ENCODE measurements around the gene MPHOSPH10. TPM values are rescaled to one million over a fixed set of nuclear protein-coding genes. Genes with fewer than 3 reads are reported as not detected.

Gene MPHOSPH10
- total RNA-seq, 1 donor from 2014 or later = 41.1 TPM

DNA sequence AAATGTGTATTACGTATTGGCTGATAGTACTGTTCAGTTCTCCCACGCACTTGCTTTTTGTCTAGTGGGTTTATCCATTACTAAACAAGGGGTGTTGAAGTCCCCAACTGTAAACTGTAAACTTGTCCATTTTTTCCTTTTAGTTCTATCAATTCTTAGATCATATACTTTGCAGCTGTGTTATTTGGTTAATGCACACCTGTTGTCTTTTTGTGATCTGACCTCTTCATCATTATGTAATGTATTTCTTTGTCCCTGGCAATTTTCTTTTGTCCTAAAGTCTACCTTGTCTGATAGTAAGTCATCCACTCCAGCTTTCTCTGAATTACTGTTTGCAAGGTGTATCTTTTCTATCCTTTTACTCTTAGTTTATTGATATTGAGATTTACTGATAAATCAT is 22.3 kb upstream of the MPHOSPH10 start:
- H3K9ac ChIP-seq (ENCODE audit: low read length) = no peak overlapping the region
- Mint-ChIP-seq H3K27me3 (ENCODE audit: low read depth, unreplicated experiment) (no peaks in the 10 kb centered on the region), H3K9me3 (ENCODE audit: unreplicated experiment) (peaks cover 24% of the 10 kb centered on the region), H3K4me3 (ENCODE audit: unreplicated experiment) (no peak overlapping the region), H3K4me1 (ENCODE audit: low read depth, unreplicated experiment) (peaks cover 2% of the 10 kb centered on the region), H3K27ac (ENCODE audit: unreplicated experiment) (no peak overlapping the region), H3K36me3 (ENCODE audit: low read depth, unreplicated experiment) (peaks cover 27% of the 10 kb centered on the region)
- H3K36me3 ChIP-seq (ENCODE audit: insufficient read depth, low read length) = peaks cover 8% of the 10 kb centered on the region
- H3K79me2 ChIP-seq (ENCODE audit: insufficient read depth, low read length) = no peaks in the 10 kb centered on the region
- no peak overlapping the region for H3K4me2 ChIP-seq (ENCODE audit: low read length)
- no peaks in the 10 kb centered on the region for H4K20me1 ChIP-seq (ENCODE audit: insufficient read depth, low read length)
- FAIRE-seq = no peak
- no peak overlapping the region for H2AFZ ChIP-seq (ENCODE audit: low read depth, low read length)
- H3K9me3 ChIP-seq (ENCODE audit: insufficient read depth, low read depth, low read length) = no peaks in the 10 kb centered on the region
- TF ChIP-seq EZH2 (IDR thresholded peaks at IDR 0.05; ENCODE audit: insufficient read depth, low read length) = no peak
- TF ChIP-seq, protein P1, sequence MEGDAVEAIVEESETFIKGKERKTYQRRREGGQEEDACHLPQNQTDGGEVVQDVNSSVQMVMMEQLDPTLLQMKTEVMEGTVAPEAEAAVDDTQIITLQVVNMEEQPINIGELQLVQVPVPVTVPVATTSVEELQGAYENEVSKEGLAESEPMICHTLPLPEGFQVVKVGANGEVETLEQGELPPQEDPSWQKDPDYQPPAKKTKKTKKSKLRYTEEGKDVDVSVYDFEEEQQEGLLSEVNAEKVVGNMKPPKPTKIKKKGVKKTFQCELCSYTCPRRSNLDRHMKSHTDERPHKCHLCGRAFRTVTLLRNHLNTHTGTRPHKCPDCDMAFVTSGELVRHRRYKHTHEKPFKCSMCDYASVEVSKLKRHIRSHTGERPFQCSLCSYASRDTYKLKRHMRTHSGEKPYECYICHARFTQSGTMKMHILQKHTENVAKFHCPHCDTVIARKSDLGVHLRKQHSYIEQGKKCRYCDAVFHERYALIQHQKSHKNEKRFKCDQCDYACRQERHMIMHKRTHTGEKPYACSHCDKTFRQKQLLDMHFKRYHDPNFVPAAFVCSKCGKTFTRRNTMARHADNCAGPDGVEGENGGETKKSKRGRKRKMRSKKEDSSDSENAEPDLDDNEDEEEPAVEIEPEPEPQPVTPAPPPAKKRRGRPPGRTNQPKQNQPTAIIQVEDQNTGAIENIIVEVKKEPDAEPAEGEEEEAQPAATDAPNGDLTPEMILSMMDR (IDR thresholded peaks at IDR 0.05; ENCODE audit: insufficient read depth, low read depth, low read length) = no peak
- no peak for DNase-seq (ENCODE audit: low read depth)
- H3K4me1 ChIP-seq (ENCODE audit: insufficient read depth, low read length) = no peaks in the 10 kb centered on the region
- no peak overlapping the region for H3K27ac ChIP-seq (ENCODE audit: low read depth, low read length)
- H3K4me3 ChIP-seq (ENCODE audit: insufficient read depth, low read depth, low read length) = no peak overlapping the region
- no peaks in the 10 kb centered on the region for H3K27me3 ChIP-seq (ENCODE audit: insufficient read depth, low read length)

- Mint-ChIP-seq H3K9me3 (ENCODE audit: unreplicated experiment) (peaks cover 2% of the 10 kb centered on the region), H3K27ac (ENCODE audit: unreplicated experiment) (no peak overlapping the region), H3K4me3 (ENCODE audit: unreplicated experiment) (no peak overlapping the region), H3K4me1 (ENCODE audit: low read depth, unreplicated experiment) (peaks cover 5% of the 10 kb centered on the region), H3K36me3 (ENCODE audit: low read depth, unreplicated experiment) (peaks cover 33% of the 10 kb centered on the region), H3K27me3 (ENCODE audit: low read depth, unreplicated experiment) (no peaks in the 10 kb centered on the region)
- Histone ChIP-seq H3K4me1 (ENCODE audit: insufficient read depth, low read length) (no peaks in the 10 kb centered on the region), H3K4me2 (ENCODE audit: low read length) (no peak overlapping the region), H3K9ac (ENCODE audit: low read length) (no peak overlapping the region), H3K36me3 (ENCODE audit: insufficient read depth, low read length) (peaks cover 23% of the 10 kb centered on the region), H3K9me3 (ENCODE audit: insufficient read depth, low read depth, low read length) (no peaks in the 10 kb centered on the region), H3K27ac (ENCODE audit: low read depth, low read length) (no peak overlapping the region), H3K4me3 (ENCODE audit: insufficient read depth, low read depth, low read length) (no peak overlapping the region), H2AFZ (ENCODE audit: low read depth, low read length) (no peak overlapping the region), H3K27me3 (ENCODE audit: insufficient read depth, low read length) (no peaks in the 10 kb centered on the region), H3K79me2 (ENCODE audit: insufficient read depth, low read length) (no peaks in the 10 kb centered on the region), H4K20me1 (ENCODE audit: insufficient read depth, low read length) (peaks cover 13% of the 10 kb centered on the region)
- no peak for DNase-seq (ENCODE audit: low read depth)
- no peak for TF ChIP-seq EZH2 (IDR thresholded peaks at IDR 0.05; ENCODE audit: insufficient read depth, low read length)
- TF ChIP-seq, protein P1 (IDR thresholded peaks at IDR 0.05; ENCODE audit: insufficient read depth, low read depth, low read length) = no peak
- no peak for FAIRE-seq
Measured at GRCh38 chr2:71113843-71114242, 16.6 kb upstream of the MPHOSPH10 start.

- H3K27ac ChIP-seq (ENCODE audit: low read depth, low read length) = no peak overlapping the region
- peaks cover 2% of the 10 kb centered on the region for H3K9me3 Mint-ChIP-seq (ENCODE audit: unreplicated experiment)
- H3K27me3 Mint-ChIP-seq (ENCODE audit: low read depth, unreplicated experiment) = no peaks in the 10 kb centered on the region
- H3K9me3 ChIP-seq (ENCODE audit: insufficient read depth, low read depth, low read length) = no peaks in the 10 kb centered on the region
- H2AFZ ChIP-seq (ENCODE audit: low read depth, low read length) = no peak overlapping the region
- no peaks in the 10 kb centered on the region for H3K27me3 ChIP-seq (ENCODE audit: insufficient read depth, low read length)
- no peak overlapping the region for H3K4me3 Mint-ChIP-seq (ENCODE audit: unreplicated experiment)
- H3K36me3 ChIP-seq (ENCODE audit: insufficient read depth, low read length) = peaks cover 23% of the 10 kb centered on the region
- H3K4me1 ChIP-seq (ENCODE audit: insufficient read depth, low read length) = no peaks in the 10 kb centered on the region
- H3K79me2 ChIP-seq (ENCODE audit: insufficient read depth, low read length) = no peaks in the 10 kb centered on the region
- no peak overlapping the region for H3K27ac Mint-ChIP-seq (ENCODE audit: unreplicated experiment)
- H4K20me1 ChIP-seq (ENCODE audit: insufficient read depth, low read length) = peaks cover 30% of the 10 kb centered on the region
- FAIRE-seq = no peak
- H3K4me1 Mint-ChIP-seq (ENCODE audit: low read depth, unreplicated experiment) = peaks cover 3% of the 10 kb centered on the region
- TF ChIP-seq, protein P1 (IDR thresholded peaks at IDR 0.05; ENCODE audit: insufficient read depth, low read depth, low read length) = no peak
- TF ChIP-seq EZH2 (IDR thresholded peaks at IDR 0.05; ENCODE audit: insufficient read depth, low read length) = no peak
- DNase-seq (ENCODE audit: low read depth) = no peak
- no peak overlapping the region for H3K9ac ChIP-seq (ENCODE audit: low read length)
- peaks cover 36% of the 10 kb centered on the region for H3K36me3 Mint-ChIP-seq (ENCODE audit: low read depth, unreplicated experiment)
- H3K4me3 ChIP-seq (ENCODE audit: insufficient read depth, low read depth, low read length) = no peak overlapping the region
- H3K4me2 ChIP-seq (ENCODE audit: low read length) = no peak overlapping the region
Measured at GRCh38 chr2:71117063-71117462, 13.4 kb upstream of the MPHOSPH10 start.

Data from astrocyte (in vitro differentiated cells and primary cell).